Activated gamma-delta T cell (primary cell): Measurements from ENCODE around the gene PDE1C.

Experiments
- DNase-seq: peaks from one replicate; lab custom pipeline; 2025; lab: John Stamatoyannopoulos, UW

Gene PDE1C

DNA sequence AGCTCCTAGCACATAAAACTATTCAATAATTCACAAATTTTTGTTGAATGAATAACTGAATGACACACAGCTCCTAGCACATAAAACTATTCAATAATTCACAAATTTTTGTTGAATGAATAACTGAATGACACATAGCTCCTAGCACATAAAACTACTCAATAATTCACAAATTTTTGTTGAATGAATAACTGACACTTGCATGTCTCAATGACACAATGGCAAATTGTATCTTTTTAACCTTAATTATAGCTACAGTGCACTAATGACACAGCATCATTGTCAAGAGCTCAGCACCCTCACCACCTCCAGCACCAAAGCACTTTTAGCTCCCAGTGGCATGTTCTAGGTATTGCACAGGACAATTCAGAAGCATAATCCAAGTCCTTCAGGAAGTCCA lies 131.6 kb downstream of the PDE1C start:
- no peak for DNase-seq

GRCh38 chr7:31937982-31938381 lies 132.2 kb downstream of the PDE1C start:
- no peak for DNase-seq

DNA sequence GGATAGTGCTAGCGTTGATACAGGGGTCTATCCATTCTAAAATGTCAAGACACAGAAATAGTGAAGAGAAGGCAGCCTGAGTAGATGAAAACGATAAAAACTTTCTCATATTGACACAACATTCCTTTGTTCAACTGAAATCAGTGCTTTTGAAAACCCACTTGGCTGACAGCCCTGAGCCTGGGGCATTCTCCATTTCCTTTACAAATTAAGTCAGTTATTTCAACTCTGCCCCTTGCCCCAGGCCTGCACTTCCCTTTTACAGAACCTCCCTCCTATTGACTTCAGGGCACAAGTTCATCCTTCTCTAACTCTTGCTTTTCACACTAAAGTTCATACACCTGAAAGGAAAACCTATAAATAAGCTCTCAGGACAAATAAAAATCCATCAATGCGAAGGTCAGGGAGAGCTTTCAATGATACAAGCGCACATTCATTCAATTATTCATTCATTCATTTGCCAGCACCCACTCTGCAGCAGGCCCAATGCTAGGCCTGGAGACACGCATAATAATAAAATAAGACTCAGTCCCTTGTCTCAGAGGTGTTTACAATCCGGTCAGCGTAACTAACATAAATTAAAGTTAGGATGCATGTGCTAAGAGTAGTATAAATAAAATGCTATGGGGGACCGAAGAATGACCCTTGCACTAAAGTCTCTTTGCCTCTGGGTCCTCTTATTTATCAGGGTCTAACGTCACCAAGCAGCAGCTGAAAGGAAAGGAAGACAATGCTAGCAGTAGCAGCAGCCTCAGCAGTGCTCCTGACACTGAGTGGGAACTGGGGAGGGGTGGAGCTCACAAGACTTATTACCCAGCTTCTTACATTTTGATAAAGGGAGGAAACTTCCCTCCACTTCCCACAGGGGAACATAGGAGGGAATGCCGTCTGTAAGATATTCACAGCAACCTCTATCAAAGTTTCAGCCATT lies 134.8 kb downstream of the PDE1C start:
- DNase-seq, result no peak

DNA sequence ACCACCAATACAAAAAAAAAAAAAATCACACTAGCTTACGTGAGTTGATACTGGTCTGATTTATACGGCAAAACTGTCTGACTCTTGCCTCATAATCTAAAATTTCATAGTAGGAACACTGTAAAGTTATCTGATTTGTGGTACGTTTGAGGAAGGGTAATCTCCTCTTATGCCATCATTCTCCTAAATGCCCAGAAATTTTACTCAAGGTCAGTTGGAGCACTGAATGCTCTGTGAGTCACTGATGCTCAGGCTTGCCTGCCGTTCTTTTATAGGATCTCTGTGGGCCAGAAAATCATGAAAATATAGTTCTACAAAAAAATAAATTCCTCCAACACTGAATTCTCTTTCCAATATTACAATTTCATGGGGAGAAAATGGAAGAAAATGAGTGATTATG lies 135.7 kb downstream of the PDE1C start:
- DNase-seq, result no peak

GRCh38 chr7:31933481-31933880 lies 136.7 kb downstream of the PDE1C start:
- no peak for DNase-seq

GRCh38 chr7:31926991-31927584 lies 143.1 kb downstream of the PDE1C start:
- DNase-seq, result no peak

GRCh38 chr7:31925753-31926454 lies 144.3 kb downstream of the PDE1C start:
- no peak for DNase-seq

DNA sequence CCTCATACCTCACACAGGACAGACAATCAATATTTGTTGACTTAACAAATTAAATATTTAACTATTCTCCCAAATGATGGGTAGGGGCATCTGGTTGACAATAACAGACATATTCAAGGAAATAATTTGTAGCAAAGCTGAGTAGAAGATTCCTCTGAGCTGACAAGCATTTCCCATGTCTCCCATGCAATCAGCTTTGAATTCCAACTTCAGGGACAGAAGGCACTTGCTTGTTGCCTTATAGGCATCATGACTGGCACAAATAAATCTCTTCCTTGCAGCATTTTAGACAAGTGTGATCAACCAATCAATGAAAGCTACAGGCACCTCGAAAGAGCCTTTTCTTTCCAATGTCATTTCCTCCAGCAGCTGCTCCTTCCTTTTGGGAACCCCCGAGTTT lies 146.0 kb downstream of the PDE1C start:
- DNase-seq, result no peak

DNA sequence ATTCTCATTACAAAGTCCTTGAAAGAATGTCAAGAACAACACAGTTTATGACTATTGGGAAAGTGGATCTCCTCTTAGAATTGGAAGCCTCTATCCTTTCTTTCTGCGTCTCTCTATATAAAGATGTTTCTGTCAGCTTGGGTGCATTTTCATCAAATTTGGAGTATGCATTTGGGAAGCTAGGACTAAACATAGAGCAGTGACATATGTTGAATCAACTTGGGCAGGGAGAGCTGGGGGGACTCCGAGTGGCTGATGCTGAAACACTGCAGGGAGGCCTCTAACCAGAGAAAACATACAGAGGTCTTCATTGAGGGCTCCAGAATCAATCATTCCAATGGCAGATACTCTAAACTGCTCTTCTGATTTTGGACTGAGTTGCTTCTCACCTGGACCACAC lies 147.4 kb downstream of the PDE1C start:
- DNase-seq, result no peak

- DNase-seq, result no peak
These were observed 149.2 kb downstream of the PDE1C start for GRCh38 chr7:31921047-31921446.

DNA sequence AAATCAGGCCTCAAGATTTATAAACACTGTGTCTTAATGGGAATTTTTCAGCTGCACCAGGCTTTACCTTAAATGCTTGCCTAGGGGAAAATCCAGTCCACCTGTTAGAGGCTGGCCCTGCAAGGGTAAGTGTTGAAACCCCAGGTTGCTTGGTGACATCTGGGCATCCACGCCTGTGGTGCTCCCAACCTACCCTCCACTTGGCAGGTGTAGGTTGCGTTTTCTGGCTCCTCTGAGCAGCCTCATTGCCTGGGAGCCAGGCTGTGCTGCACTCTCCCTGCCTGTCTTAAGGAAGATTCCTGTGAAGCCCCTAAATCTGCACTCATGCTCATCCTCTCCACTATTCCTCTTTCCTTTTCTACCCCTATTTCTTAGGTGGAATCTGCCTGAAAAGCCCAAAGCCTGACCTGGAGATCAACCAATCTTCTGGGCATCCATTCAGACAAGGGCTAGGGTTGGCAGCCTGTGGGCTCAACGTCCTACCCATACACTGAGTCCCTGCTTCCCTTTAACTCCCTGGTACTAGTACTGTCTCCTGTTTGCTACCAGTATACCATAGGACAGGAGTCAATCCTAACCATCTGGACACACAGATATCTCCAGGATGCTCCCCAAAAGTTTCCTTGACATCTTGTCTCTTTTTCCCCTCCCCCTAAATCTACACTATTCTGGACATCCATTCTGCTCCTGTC lies 150.4 kb downstream of the PDE1C start:
- no peak for DNase-seq

DNA sequence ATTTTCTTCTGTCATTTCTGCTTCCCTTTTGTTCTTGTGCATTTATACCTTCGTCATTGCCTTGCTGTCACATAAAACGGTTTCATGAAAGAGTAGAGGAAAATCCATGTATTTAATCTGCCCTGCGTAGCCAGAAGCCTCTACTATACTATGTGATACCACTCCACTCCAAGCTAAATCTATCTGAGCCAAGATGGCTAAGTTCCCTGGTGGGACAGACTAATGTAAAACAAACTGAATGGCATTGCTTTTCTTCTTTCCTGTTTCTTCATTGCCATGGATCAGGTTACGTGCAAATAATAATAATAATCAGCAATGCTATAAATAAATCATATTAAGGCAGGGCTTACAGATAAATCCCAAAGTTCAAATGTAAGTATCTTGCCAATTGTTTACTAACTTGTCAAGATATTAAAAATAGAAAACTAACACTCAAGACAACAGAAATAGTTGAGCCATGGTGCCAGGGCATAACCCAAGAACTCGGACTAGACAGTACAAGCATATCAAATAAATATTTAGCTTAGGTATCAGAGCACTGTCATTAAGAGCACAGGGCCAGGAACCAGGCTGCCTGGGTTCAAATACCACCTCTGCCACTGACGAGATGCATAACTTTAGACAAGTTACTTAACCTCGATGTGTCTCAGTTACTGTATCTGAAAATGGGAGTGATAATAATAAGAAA lies 151.4 kb downstream of the PDE1C start:
- no peak for DNase-seq

- DNase-seq, result no peak
These were observed 153.0 kb downstream of the PDE1C start for GRCh38 chr7:31917256-31917655.

- no peak for DNase-seq
These were observed 160.0 kb downstream of the PDE1C start for GRCh38 chr7:31910191-31910590.

DNA sequence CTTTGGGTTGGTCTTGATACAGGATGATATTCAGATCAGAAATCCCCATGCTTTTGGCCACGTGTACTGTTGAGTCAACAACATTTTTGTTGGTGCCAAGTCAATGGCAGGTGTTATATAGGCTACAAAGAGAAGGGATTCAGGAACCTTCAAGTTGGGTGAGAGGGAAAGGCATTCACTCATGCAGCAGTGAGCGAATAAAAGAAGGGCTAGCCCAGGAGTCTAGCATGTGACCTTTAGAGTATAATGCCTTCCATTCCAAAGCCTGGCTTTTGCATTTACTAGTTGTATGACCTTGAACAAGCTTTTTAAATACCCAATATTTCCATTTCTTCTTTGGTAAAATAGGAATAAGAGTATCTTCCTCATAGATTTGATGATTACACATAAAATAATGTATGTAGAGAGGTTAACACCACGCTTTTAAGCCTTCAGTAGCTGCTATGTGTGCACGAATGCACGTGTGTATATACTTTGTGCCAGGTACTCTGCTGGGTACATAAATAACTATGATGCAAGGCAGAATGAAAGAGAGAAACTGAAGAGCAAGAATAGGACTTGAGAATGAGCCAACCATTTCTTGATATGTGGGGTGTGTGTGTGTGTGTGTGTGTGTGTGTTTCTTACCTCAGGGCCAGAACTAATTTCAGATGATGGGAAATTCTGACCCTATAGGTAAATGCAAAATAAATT lies 163.6 kb downstream of the PDE1C start:
- DNase-seq, result no peak

DNA sequence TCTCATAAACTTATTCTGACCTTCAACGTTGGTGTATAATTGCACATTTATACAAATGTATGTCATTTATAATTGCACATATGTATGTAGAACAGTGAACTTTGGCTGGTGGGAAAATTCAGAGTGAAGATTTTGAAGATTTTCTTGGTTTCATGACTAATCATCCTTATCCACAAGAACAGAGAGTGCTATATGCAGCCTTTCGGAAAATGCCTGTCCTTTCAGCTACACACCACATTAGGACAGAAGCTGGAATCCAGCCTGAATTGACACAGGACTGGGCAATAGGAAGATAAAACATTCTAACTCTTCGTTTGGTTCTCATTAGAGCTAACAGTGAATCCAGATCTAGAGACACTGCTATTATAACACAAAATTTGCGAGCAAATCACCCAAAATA lies 166.2 kb downstream of the PDE1C start:
- DNase-seq, result no peak

DNA sequence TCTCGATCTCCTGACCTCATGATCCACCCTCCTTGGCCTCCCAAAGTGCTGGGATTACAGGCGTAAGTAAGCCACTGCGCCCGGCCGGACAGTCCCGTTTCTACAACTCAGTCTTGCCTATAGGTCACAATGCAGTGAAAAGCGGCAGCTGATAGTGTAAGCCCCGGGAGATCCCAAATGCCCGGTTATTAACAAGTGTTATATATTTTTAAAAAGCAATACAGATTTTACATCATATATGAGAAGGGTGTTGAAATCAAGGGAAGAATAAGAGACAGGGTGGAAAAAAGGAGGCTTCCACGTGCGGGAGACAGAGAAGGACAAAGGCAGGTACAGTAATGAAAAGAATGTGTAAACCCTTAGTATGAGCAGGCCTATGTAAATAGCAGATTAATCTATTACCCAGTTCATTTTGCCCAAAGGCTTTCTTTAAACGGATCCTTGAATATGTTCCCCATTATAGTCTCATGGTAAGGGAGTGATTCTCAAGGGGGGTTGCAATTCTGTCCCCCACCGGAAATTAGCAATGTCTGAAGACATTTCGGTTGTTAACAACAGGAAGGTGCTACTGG lies 170.8 kb downstream of the PDE1C start:
- no peak for DNase-seq

- DNase-seq, result no peak
These were observed 173.3 kb downstream of the PDE1C start for GRCh38 chr7:31896925-31897324.

- no peak for DNase-seq
These were observed 175.9 kb downstream of the PDE1C start for GRCh38 chr7:31894308-31894707.

DNA sequence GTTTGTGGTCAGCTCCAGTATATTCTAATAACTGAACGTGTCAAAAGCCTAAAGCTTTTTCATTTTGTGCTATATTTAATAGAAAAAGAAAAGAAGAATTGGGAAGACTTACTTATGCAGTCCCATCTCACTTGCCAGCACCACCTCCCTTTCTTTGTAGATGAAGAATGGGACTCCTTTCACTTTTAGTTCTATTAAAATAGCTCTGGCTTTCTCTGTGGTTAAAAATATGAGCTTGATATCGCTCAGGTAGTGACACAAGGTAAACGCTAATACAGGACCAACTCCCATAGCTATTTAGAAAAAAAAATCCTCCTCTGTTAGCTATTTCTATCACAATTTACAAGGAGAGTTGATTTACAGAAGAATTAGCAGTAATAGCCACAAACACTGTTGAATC lies 176.8 kb downstream of the PDE1C start:
- DNase-seq, result no peak
